Measurements from ENCODE around the gene MGAT3. TPM values are rescaled to one million over a fixed set of nuclear protein-coding genes. Genes with fewer than 3 reads are reported as not detected.
"Not testable (repeated sequence)": the region's sequence is repeated elsewhere in the genome, so short reads cannot be mapped to it uniquely, and the experiment has no call there.

MGAT3 gene
- under 0.01 TPM in 1 of 2 replicates, not detected in the other for total RNA-seq (2012; rRNA removed)

- Histone ChIP-seq H3K36me3 (ENCODE audit: insufficient read depth, low read length) (no peaks in the 10 kb centered on the region), H3K4me3 (ENCODE audit: low read length) (no peak within 1 kb of the TSS), H3K27me3 (ENCODE audit: control insufficient read depth, insufficient read depth, low read length) (peaks cover 54% of the 10 kb centered on the region), H3K9me3 (replicated peaks; ENCODE audit: low read length) (no peaks in the 10 kb centered on the region), H3K9ac (ENCODE audit: low read depth, low read length) (no peak within 1 kb of the TSS), H3K4me1 (ENCODE audit: control insufficient read depth, insufficient read depth, low read length) (no peaks in the 10 kb centered on the region), H3K4me2 (ENCODE audit: low read length) (no peak within 1 kb of the TSS)
Observed at GRCh38 chr22:39456522-39457197, at the start of gene MGAT3. Gene MGAT3 (plus strand): TSS chr22:39457012. CDS start chr22:39487348, 30,336 bp downstream.

- no peaks in the 10 kb centered on the region for H3K36me3 ChIP-seq (ENCODE audit: insufficient read depth, low read length)
- H3K4me3 ChIP-seq (ENCODE audit: low read length), result no peak overlapping the region
- no peaks in the 10 kb centered on the region for H3K9me3 ChIP-seq (replicated peaks; ENCODE audit: low read length)
- peaks cover 18% of the 10 kb centered on the region for H3K4me1 ChIP-seq (ENCODE audit: control insufficient read depth, insufficient read depth, low read length)
- H3K4me2 ChIP-seq (ENCODE audit: low read length), result no peak overlapping the region
- H3K9ac ChIP-seq (ENCODE audit: low read depth, low read length), result no peak overlapping the region
- H3K27me3 ChIP-seq (ENCODE audit: control insufficient read depth, insufficient read depth, low read length), result no peaks in the 10 kb centered on the region
Observed at GRCh38 chr22:39408173-39408572, 48.6 kb upstream of the MGAT3 start.

- no peaks in the 10 kb centered on the region for H3K27me3 ChIP-seq (ENCODE audit: control insufficient read depth, insufficient read depth, low read length)
- no peak overlapping the region for H3K4me3 ChIP-seq (ENCODE audit: low read length)
- peaks cover 18% of the 10 kb centered on the region for H3K4me1 ChIP-seq (ENCODE audit: control insufficient read depth, insufficient read depth, low read length)
- H3K4me2 ChIP-seq (ENCODE audit: low read length), result no peak overlapping the region
- H3K9ac ChIP-seq (ENCODE audit: low read depth, low read length), result no peak overlapping the region
- H3K9me3 ChIP-seq (replicated peaks; ENCODE audit: low read length), result no peaks in the 10 kb centered on the region
- H3K36me3 ChIP-seq (ENCODE audit: insufficient read depth, low read length), result no peaks in the 10 kb centered on the region
Observed at GRCh38 chr22:39408807-39409206, 48.0 kb upstream of the MGAT3 start.

- no peak overlapping the region for H3K4me2 ChIP-seq (ENCODE audit: low read length)
- H3K9ac ChIP-seq (ENCODE audit: low read depth, low read length), result no peak overlapping the region
- peaks cover 18% of the 10 kb centered on the region for H3K4me1 ChIP-seq (ENCODE audit: control insufficient read depth, insufficient read depth, low read length)
- no peaks in the 10 kb centered on the region for H3K36me3 ChIP-seq (ENCODE audit: insufficient read depth, low read length)
- H3K27me3 ChIP-seq (ENCODE audit: control insufficient read depth, insufficient read depth, low read length), result no peaks in the 10 kb centered on the region
- no peaks in the 10 kb centered on the region for H3K9me3 ChIP-seq (replicated peaks; ENCODE audit: low read length)
- H3K4me3 ChIP-seq (ENCODE audit: low read length), result no peak overlapping the region
Observed at GRCh38 chr22:39409516-39410029, 47.2 kb upstream of the MGAT3 start.

GRCh38 chr22:39410264-39410663 is 46.5 kb upstream of the MGAT3 start:
- Histone ChIP-seq H3K4me3 (ENCODE audit: low read length) (no peak overlapping the region), H3K9me3 (replicated peaks; ENCODE audit: low read length) (no peaks in the 10 kb centered on the region), H3K27me3 (ENCODE audit: control insufficient read depth, insufficient read depth, low read length) (no peaks in the 10 kb centered on the region), H3K4me1 (ENCODE audit: control insufficient read depth, insufficient read depth, low read length) (peaks cover 12% of the 10 kb centered on the region), H3K9ac (ENCODE audit: low read depth, low read length) (no peak overlapping the region), H3K4me2 (ENCODE audit: low read length) (no peak overlapping the region), H3K36me3 (ENCODE audit: insufficient read depth, low read length) (peaks cover 1% of the 10 kb centered on the region)

- not testable (repeated sequence) for H3K27me3 ChIP-seq (ENCODE audit: control insufficient read depth, insufficient read depth, low read length); H3K9me3 ChIP-seq (replicated peaks; ENCODE audit: low read length); H3K9ac ChIP-seq (ENCODE audit: low read depth, low read length); H3K4me1 ChIP-seq (ENCODE audit: control insufficient read depth, insufficient read depth, low read length); H3K4me2 ChIP-seq (ENCODE audit: low read length); H3K4me3 ChIP-seq (ENCODE audit: low read length)
- H3K36me3 ChIP-seq (ENCODE audit: insufficient read depth, low read length), result peaks cover 17% of the 10 kb centered on the region
Observed at GRCh38 chr22:39411828-39412365, 44.9 kb upstream of the MGAT3 start.

GRCh38 chr22:39413204-39413603 is 43.6 kb upstream of the MGAT3 start:
- not testable (repeated sequence) for H3K4me2 ChIP-seq (ENCODE audit: low read length); H3K9ac ChIP-seq (ENCODE audit: low read depth, low read length); H3K4me1 ChIP-seq (ENCODE audit: control insufficient read depth, insufficient read depth, low read length); H3K4me3 ChIP-seq (ENCODE audit: low read length); H3K9me3 ChIP-seq (replicated peaks; ENCODE audit: low read length); H3K27me3 ChIP-seq (ENCODE audit: control insufficient read depth, insufficient read depth, low read length)
- peaks cover 27% of the 10 kb centered on the region for H3K36me3 ChIP-seq (ENCODE audit: insufficient read depth, low read length)

GRCh38 chr22:39414377-39414776 is 42.4 kb upstream of the MGAT3 start:
- H3K4me2 ChIP-seq (ENCODE audit: low read length), result no peak overlapping the region
- H3K9ac ChIP-seq (ENCODE audit: low read depth, low read length), result no peak overlapping the region
- peaks cover 5% of the 10 kb centered on the region for H3K4me1 ChIP-seq (ENCODE audit: control insufficient read depth, insufficient read depth, low read length)
- no peak overlapping the region for H3K4me3 ChIP-seq (ENCODE audit: low read length)
- H3K27me3 ChIP-seq (ENCODE audit: control insufficient read depth, insufficient read depth, low read length), result no peaks in the 10 kb centered on the region
- no peaks in the 10 kb centered on the region for H3K9me3 ChIP-seq (replicated peaks; ENCODE audit: low read length)
- peaks cover 39% of the 10 kb centered on the region for H3K36me3 ChIP-seq (ENCODE audit: insufficient read depth, low read length)

- Histone ChIP-seq H3K4me3 (ENCODE audit: low read length) (no peak overlapping the region), H3K4me1 (ENCODE audit: control insufficient read depth, insufficient read depth, low read length) (peaks cover 5% of the 10 kb centered on the region), H3K9me3 (replicated peaks; ENCODE audit: low read length) (no peaks in the 10 kb centered on the region), H3K27me3 (ENCODE audit: control insufficient read depth, insufficient read depth, low read length) (no peaks in the 10 kb centered on the region), H3K36me3 (ENCODE audit: insufficient read depth, low read length) (peaks cover 44% of the 10 kb centered on the region), H3K9ac (ENCODE audit: low read depth, low read length) (no peak overlapping the region), H3K4me2 (ENCODE audit: low read length) (no peak overlapping the region)
Observed at GRCh38 chr22:39414886-39415285, 41.9 kb upstream of the MGAT3 start.

- Histone ChIP-seq H3K36me3 (ENCODE audit: insufficient read depth, low read length) (peaks cover 50% of the 10 kb centered on the region), H3K4me1 (ENCODE audit: control insufficient read depth, insufficient read depth, low read length) (peaks cover 5% of the 10 kb centered on the region), H3K9me3 (replicated peaks; ENCODE audit: low read length) (no peaks in the 10 kb centered on the region), H3K27me3 (ENCODE audit: control insufficient read depth, insufficient read depth, low read length) (no peaks in the 10 kb centered on the region), H3K4me3 (ENCODE audit: low read length) (no peak overlapping the region), H3K4me2 (ENCODE audit: low read length) (no peak overlapping the region), H3K9ac (ENCODE audit: low read depth, low read length) (no peak overlapping the region)
Observed at GRCh38 chr22:39415506-39415905, 41.3 kb upstream of the MGAT3 start.

- Histone ChIP-seq H3K27me3 (ENCODE audit: control insufficient read depth, insufficient read depth, low read length) (no peaks in the 10 kb centered on the region), H3K4me3 (ENCODE audit: low read length) (no peak overlapping the region), H3K4me2 (ENCODE audit: low read length) (no peak overlapping the region), H3K36me3 (ENCODE audit: insufficient read depth, low read length) (peaks cover 53% of the 10 kb centered on the region), H3K9me3 (replicated peaks; ENCODE audit: low read length) (no peaks in the 10 kb centered on the region), H3K9ac (ENCODE audit: low read depth, low read length) (no peak overlapping the region), H3K4me1 (ENCODE audit: control insufficient read depth, insufficient read depth, low read length) (peaks cover 5% of the 10 kb centered on the region)
Observed at GRCh38 chr22:39416319-39416718, 40.5 kb upstream of the MGAT3 start.

- no peak overlapping the region for H3K4me2 ChIP-seq (ENCODE audit: low read length)
- H3K4me3 ChIP-seq (ENCODE audit: low read length), result no peak overlapping the region
- H3K9me3 ChIP-seq (replicated peaks; ENCODE audit: low read length), result no peaks in the 10 kb centered on the region
- no peak overlapping the region for H3K9ac ChIP-seq (ENCODE audit: low read depth, low read length)
- no peaks in the 10 kb centered on the region for H3K4me1 ChIP-seq (ENCODE audit: control insufficient read depth, insufficient read depth, low read length)
- peaks cover 54% of the 10 kb centered on the region for H3K36me3 ChIP-seq (ENCODE audit: insufficient read depth, low read length)
- no peaks in the 10 kb centered on the region for H3K27me3 ChIP-seq (ENCODE audit: control insufficient read depth, insufficient read depth, low read length)
Observed at GRCh38 chr22:39417641-39418040, 39.2 kb upstream of the MGAT3 start.

Data from skeletal muscle satellite cell (primary cell).